Measurements from ENCODE around the gene RHBDD2.

RHBDD2 gene

GRCh38 chr7:75937958-75938786, 59.3 kb downstream of the RHBDD2 start:
- Histone ChIP-seq H3K27ac (ENCODE audit: low read length) (no peak overlapping the region), H3K27me3 (replicated peaks; ENCODE audit: insufficient read depth, low read length) (no peaks in the 10 kb centered on the region), H3K9me3 (replicated peaks; ENCODE audit: insufficient read depth, low read length) (no peaks in the 10 kb centered on the region), H3F3A (ENCODE audit: insufficient read depth, low read length) (no peaks in the 10 kb centered on the region), H2AFZ (ENCODE audit: low read length) (no peak overlapping the region), H3K9ac (ENCODE audit: low read length) (no peak overlapping the region), H3K4me2 (ENCODE audit: low read depth, low read length) (no peak overlapping the region), H3K4me1 (ENCODE audit: low read length) (no peaks in the 10 kb centered on the region), H3K79me2 (ENCODE audit: low read length) (peaks cover 2% of the 10 kb centered on the region; the same call in 1 of the 2 replicates), H3K36me3 (replicated peaks; ENCODE audit: insufficient read depth, low read length) (no peaks in the 10 kb centered on the region), H3K9me2 (replicated peaks; ENCODE audit: insufficient read depth, low read length) (no peaks in the 10 kb centered on the region), H4K20me1 (ENCODE audit: insufficient read depth, low read length) (no peaks in the 10 kb centered on the region), H3K4me3 (ENCODE audit: low read length) (no peak overlapping the region)
- no peak for DNase-seq
- TF ChIP-seq EZH2 (optimal IDR thresholded peaks at IDR 0.05; ENCODE audit: low read depth, low read length) = no peak
- TF ChIP-seq CTCF (IDR thresholded peaks at IDR 0.05; ENCODE audit: low read length) = no peak
- TF ChIP-seq EZH2phosphoT487 (IDR thresholded peaks at IDR 0.05; ENCODE audit: low read length) = no peak

Measured in MM.1S (cell line).